H9 (cell line): ENCODE data around the gene GEN1. TPM values are rescaled to one million over a fixed set of nuclear protein-coding genes. Genes with fewer than 3 reads are reported as not detected.

ENCODE experiments used
- DNase-seq: peaks from one replicate; pipeline ENCODE4 v3.0.0-alpha.2; 2017
- H2AFZ ChIP-seq: one replicate; pipeline ENCODE4 v1.6.1; 2013; ENCODE audit warnings: mild to moderate bottlenecking, low read length, control low read depth, moderate library complexity
- H2AK5ac ChIP-seq: 2 replicates; pipeline ENCODE4 v1.6.1; 2013; ENCODE audit warnings: low read length, control low read depth, mixed read lengths; ENCODE audit not compliant: insufficient read length
- H2BK120ac ChIP-seq: one replicate; pipeline ENCODE4 v1.6.1; 2013; ENCODE audit warnings: low read depth, mild to moderate bottlenecking, low read length, control low read depth, inconsistent platforms; ENCODE audit not compliant: poor library complexity, severe bottlenecking
- H2BK12ac ChIP-seq: 2 replicates; pipeline ENCODE4 v1.6.1; 2013; ENCODE audit warnings: low read length, control low read depth, mixed read lengths, low read depth; ENCODE audit not compliant: insufficient read length
- H2BK15ac ChIP-seq: 2 replicates; pipeline ENCODE4 v1.6.1; 2013; ENCODE audit warnings: low read depth, low read length, control low read depth
- H2BK20ac ChIP-seq: one replicate; pipeline ENCODE4 v1.6.1; 2013; ENCODE audit warnings: low read depth, mild to moderate bottlenecking, low read length, control low read depth, inconsistent platforms; ENCODE audit not compliant: poor library complexity, severe bottlenecking
- H2BK5ac ChIP-seq: 2 replicates; pipeline ENCODE4 v1.6.1; 2013; ENCODE audit warnings: low read length, control low read depth, mixed read lengths; ENCODE audit not compliant: insufficient read length
- H3K14ac ChIP-seq: 2 replicates; pipeline ENCODE4 v1.6.1; 2013; ENCODE audit warnings: low read length, control low read depth; ENCODE audit not compliant: insufficient read depth
- H3K18ac ChIP-seq: 2 replicates; pipeline ENCODE4 v1.6.1; 2013; ENCODE audit warnings: low read depth, mild to moderate bottlenecking, mixed read lengths, low read length, control low read depth; ENCODE audit not compliant: insufficient read length
- H3K23ac ChIP-seq: 2 replicates; pipeline ENCODE4 v1.6.1; 2013; ENCODE audit warnings: low read length, control low read depth, mixed read lengths, low read depth; ENCODE audit not compliant: insufficient read length
- H3K23me2 ChIP-seq: 2 replicates; pipeline ENCODE4 v1.6.1; 2013; ENCODE audit warnings: low read depth, mild to moderate bottlenecking, mixed read lengths, low read length, control low read depth; ENCODE audit not compliant: insufficient read length, poor library complexity, severe bottlenecking
- H3K27ac ChIP-seq: 2 replicates; pipeline ENCODE4 v1.5.1; 2013; ENCODE audit warnings: low read length, control low read depth, mixed read lengths, low read depth; ENCODE audit not compliant: insufficient read length
- H3K27me3 ChIP-seq: 2 replicates; pipeline ENCODE4 v1.6.1; 2013; ENCODE audit warnings: low read length, control low read depth, inconsistent platforms; ENCODE audit not compliant: insufficient read depth
- H3K4ac ChIP-seq: 2 replicates; pipeline ENCODE4 v1.6.1; 2013; ENCODE audit warnings: low read depth, mild to moderate bottlenecking, control low read depth, inconsistent platforms, low read length, moderate library complexity
- H3K4me1 ChIP-seq: 2 replicates; pipeline ENCODE4 v1.6.1; 2013; ENCODE audit warnings: low read length, control low read depth, inconsistent platforms; ENCODE audit not compliant: insufficient read depth
- H3K4me2 ChIP-seq: 2 replicates; pipeline ENCODE4 v1.6.1; 2013; ENCODE audit warnings: low read length, control low read depth, mixed read lengths; ENCODE audit not compliant: insufficient read length, insufficient read depth
- H3K56ac ChIP-seq: 2 replicates; pipeline ENCODE4 v1.6.1; 2013; ENCODE audit warnings: low read depth, mild to moderate bottlenecking, mixed read lengths, low read length, control low read depth; ENCODE audit not compliant: insufficient read length
- H3K79me1 ChIP-seq: 2 replicates; pipeline ENCODE4 v1.6.1; 2013; ENCODE audit warnings: low read depth, mild to moderate bottlenecking, moderate library complexity, low read length, control low read depth, inconsistent platforms; ENCODE audit not compliant: insufficient read depth, poor library complexity, severe bottlenecking
- H3K79me2 ChIP-seq: 2 replicates; pipeline ENCODE4 v1.6.1; 2013; ENCODE audit warnings: low read length, control low read depth, inconsistent platforms; ENCODE audit not compliant: insufficient read depth
- H3K9ac ChIP-seq: 2 replicates; pipeline ENCODE4 v1.6.1; 2013; ENCODE audit warnings: low read length, control low read depth, mixed read lengths; ENCODE audit not compliant: insufficient read length; ENCODE audit errors: extremely low read depth
- H3K9me3 ChIP-seq: one replicate; pipeline ENCODE4 v1.6.1; 2013; ENCODE audit warnings: low read depth, low read length, inconsistent platforms; ENCODE audit not compliant: control insufficient read depth
- H3T11ph ChIP-seq: one replicate; pipeline ENCODE4 v1.6.1; 2013; ENCODE audit warnings: mild to moderate bottlenecking, low read length, control low read depth, inconsistent platforms
- H4K20me1 ChIP-seq: one replicate; pipeline ENCODE4 v1.6.1; 2013; ENCODE audit not compliant: control insufficient read depth, insufficient read length, insufficient read depth
- H4K5ac ChIP-seq: 2 replicates; pipeline ENCODE4 v1.6.1; 2013; ENCODE audit warnings: low read depth, mild to moderate bottlenecking, mixed read lengths, low read length, control low read depth; ENCODE audit not compliant: insufficient read length
- H4K8ac ChIP-seq: replicated peaks from 2 replicates; pipeline ENCODE4 v1.6.1; 2013; ENCODE audit warnings: low read length, control low read depth, mixed read lengths, low read depth; ENCODE audit not compliant: insufficient read length
- H4K91ac ChIP-seq: 2 replicates; pipeline ENCODE4 v1.6.1; 2013; ENCODE audit warnings: low read depth, mild to moderate bottlenecking, moderate library complexity, mixed read lengths, low read length, control low read depth; ENCODE audit not compliant: insufficient read length
- H3K27ac Mint-ChIP-seq, 3 experiments: 2 replicates in 2 of 3; 3 replicates in 1 of 3; pipeline ENCODE4 v1.8.0; 2020 to 2021; ENCODE audit warnings: mixed read lengths in 3 of 3, mild to moderate bottlenecking in 1 of 3, moderate library complexity in 1 of 3
- H3K27me3 Mint-ChIP-seq: 2 replicates; pipeline ENCODE4 v1.8.0; 2021; ENCODE audit warnings: low read depth, mild to moderate bottlenecking, moderate library complexity, mixed read lengths
- H3K36me3 Mint-ChIP-seq, 3 experiments: 2 replicates in 2 of 3; 3 replicates in 1 of 3; pipeline ENCODE4 v1.8.0; 2020 to 2021; ENCODE audit warnings: low read depth in 3 of 3, mixed read lengths in 3 of 3; ENCODE audit not compliant: insufficient read depth in 1 of 3
- H3K4me1 Mint-ChIP-seq, 2 experiments: 2 replicates each; pipeline ENCODE4 v1.8.0; 2020; ENCODE audit warnings: mixed read lengths in 2 of 2
- H3K4me3 Mint-ChIP-seq, 2 experiments: 2 replicates in 1 of 2; 3 replicates in 1 of 2; pipeline ENCODE4 v1.8.0; 2020 to 2021; ENCODE audit warnings: mild to moderate bottlenecking in 2 of 2, mixed read lengths in 2 of 2, moderate library complexity in 1 of 2
- H3K9me3 Mint-ChIP-seq, 2 experiments: 2 replicates in 1 of 2; 3 replicates in 1 of 2; pipeline ENCODE4 v1.8.0; 2020; ENCODE audit warnings: mild to moderate bottlenecking in 2 of 2, mixed read lengths in 2 of 2, moderate library complexity in 1 of 2
- WGBS: extraction: QIAGEN DNeasy Blood & Tissue Kit; methylation state at CpG from one replicate; pipeline ENCODE4 v1.1.7; 2013; ENCODE audit warnings: missing lambda C conversion rate, low lambda C conversion rate, mixed read lengths; ENCODE audit not compliant: insufficient read length; ENCODE audit errors: extremely low coverage; 5-methylcytosine and 5-hydroxymethylcytosine counted together
- total RNA-seq: library from RNA; stranded (reverse); gene quantifications from 2 replicates; pipeline ENCODE4 v1.2.1, GENCODE V29; 2021
- TF ChIP-seq, protein P1 (sequence below): fragments of 200-600 bp; sonication (generic); conservative IDR thresholded peaks from 3 replicates; pipeline ENCODE4 v1.8.0; 2021; ENCODE audit warnings: antibody characterized with exemption, mild to moderate bottlenecking

GEN1 gene
- total RNA-seq, 1 experiment from 2014 or later, result 28.1 TPM

- Histone ChIP-seq H3K23ac (no peak overlapping the region), H2AFZ (no peak overlapping the region)
- no peak for DNase-seq
Observed at GRCh38 chr2:17799301-17800120, 45.6 kb downstream of the GEN1 start.

More at GRCh38 chr2:17799301-17800120, 45.6 kb downstream of the GEN1 start:
- Histone ChIP-seq H3K56ac (no peak overlapping the region), H4K8ac (no peak overlapping the region), H4K20me1 (no peaks in the 10 kb centered on the region), H3K27me3 (no peaks in the 10 kb centered on the region), H2BK15ac (no peak overlapping the region), H3K9me3 (no peaks in the 10 kb centered on the region), H3K4ac (no peak overlapping the region), H2BK120ac (no peak overlapping the region), H3K9ac (no peak overlapping the region), H2BK12ac (no peak overlapping the region), H4K5ac (no peak overlapping the region), H3K79me2 (no peaks in the 10 kb centered on the region), H2BK20ac (no peak overlapping the region), H3K27ac (no peak overlapping the region), H3K4me2 (no peak overlapping the region), H2BK5ac (no peak overlapping the region), H3K23me2 (no peaks in the 10 kb centered on the region), H3K4me1 (no peaks in the 10 kb centered on the region; the same call in 1 of the 2 replicates), H3K14ac (no peak overlapping the region), H3T11ph (no peak overlapping the region), H2AK5ac (no peak overlapping the region), H3K79me1 (no peaks in the 10 kb centered on the region), H3K18ac (no peak overlapping the region), H4K91ac (no peak overlapping the region)
- H3K4me1 Mint-ChIP-seq, result peaks cover 0 to 4% of the 10 kb centered on the region in 2 experiments; a peak in 1 of 4 replicates
- peaks cover 4% of the 10 kb centered on the region for H3K27me3 Mint-ChIP-seq
- no peaks in the 10 kb centered on the region for H3K9me3 Mint-ChIP-seq
- peak overlapping the region in 1 of 3 experiments; percentile 73; a peak in 1 of 7 replicates for H3K27ac Mint-ChIP-seq
- TF ChIP-seq, protein P1, sequence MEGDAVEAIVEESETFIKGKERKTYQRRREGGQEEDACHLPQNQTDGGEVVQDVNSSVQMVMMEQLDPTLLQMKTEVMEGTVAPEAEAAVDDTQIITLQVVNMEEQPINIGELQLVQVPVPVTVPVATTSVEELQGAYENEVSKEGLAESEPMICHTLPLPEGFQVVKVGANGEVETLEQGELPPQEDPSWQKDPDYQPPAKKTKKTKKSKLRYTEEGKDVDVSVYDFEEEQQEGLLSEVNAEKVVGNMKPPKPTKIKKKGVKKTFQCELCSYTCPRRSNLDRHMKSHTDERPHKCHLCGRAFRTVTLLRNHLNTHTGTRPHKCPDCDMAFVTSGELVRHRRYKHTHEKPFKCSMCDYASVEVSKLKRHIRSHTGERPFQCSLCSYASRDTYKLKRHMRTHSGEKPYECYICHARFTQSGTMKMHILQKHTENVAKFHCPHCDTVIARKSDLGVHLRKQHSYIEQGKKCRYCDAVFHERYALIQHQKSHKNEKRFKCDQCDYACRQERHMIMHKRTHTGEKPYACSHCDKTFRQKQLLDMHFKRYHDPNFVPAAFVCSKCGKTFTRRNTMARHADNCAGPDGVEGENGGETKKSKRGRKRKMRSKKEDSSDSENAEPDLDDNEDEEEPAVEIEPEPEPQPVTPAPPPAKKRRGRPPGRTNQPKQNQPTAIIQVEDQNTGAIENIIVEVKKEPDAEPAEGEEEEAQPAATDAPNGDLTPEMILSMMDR, result no peak
- no peaks in the 10 kb centered on the region for H3K36me3 Mint-ChIP-seq
- WGBS, result no CpG with 5 or more reads among the region's 7 CpGs
- H3K4me3 Mint-ChIP-seq, result no peak overlapping the region
